ENCODE measurements around the gene DDR2.
"Not testable (repeated sequence)": the region's sequence is repeated elsewhere in the genome, so short reads cannot be mapped to it uniquely, and the experiment has no call there.

DDR2 gene

DNA sequence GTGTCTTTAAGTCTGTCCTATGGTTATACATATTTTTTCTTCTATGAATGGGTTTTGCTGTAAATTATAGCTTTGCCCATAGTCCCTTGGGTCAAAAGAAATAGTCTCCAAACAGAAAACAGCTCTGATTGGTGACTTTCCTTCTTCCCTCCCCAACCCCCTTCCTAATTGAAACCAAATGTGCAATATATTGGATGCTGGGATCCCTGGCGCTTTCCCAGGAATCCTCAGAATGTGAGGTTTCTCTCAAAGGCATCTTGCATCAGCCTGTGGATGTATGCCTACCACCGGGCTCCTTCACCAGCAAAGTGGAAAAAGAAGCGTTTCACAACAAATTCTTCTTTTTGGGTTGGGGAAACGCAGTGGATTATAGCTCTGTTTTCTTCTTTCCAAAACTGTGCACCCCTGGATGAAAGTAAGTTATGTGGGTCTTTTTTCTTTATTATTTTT, at the start of gene DDR2:
Gene DDR2 (plus strand): TSS at position 248 of the 450 bp plus-strand sequence. CDS start 86,600 bp downstream, outside the sequence.
- DNase-seq (ENCODE audit: low read depth in 2 of 2): no peak

DNA sequence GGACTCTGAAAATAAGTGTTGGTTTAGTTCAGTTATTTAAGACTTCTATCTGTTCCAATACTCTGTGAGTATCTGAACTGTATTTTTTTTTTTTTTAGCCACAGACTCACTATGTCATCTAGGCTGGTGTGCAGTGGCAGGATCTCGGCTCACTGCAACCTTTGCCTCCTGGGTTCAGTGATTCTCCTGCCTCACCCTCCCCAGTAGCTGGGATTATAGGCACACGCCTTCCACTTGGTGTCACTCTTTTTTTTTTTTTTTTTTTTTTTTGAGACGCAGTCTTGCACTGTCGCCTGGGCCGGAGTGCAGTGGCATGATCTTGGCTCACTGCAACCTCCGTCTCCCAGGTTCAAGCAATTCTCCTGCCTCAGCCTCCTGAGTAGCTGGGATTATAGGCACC, 49.4 kb upstream of the DDR2 start:
- not testable (repeated sequence) for DNase-seq (ENCODE audit: low read depth in 2 of 2)

DNA sequence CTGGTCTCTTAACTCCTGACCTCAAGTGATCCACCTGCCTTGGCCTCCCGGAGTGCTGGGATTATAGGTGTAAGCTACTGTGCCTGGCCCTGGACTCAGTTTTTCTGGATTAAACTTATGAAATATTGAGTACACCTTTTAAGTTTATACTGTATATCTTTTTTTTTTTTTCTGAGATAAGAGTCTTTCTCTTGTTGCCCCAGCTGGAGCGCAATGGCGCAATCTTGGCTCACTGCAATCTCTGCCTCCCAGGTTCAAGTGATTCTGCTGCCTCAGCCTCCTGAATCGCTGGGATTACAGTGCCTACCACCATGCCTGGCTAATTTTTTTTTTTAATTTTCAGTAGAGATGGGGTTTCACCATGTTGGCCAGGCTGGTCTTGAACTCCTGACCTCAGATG, 47.2 kb upstream of the DDR2 start:
- DNase-seq (ENCODE audit: low read depth in 2 of 2): not testable (repeated sequence)

DNA sequence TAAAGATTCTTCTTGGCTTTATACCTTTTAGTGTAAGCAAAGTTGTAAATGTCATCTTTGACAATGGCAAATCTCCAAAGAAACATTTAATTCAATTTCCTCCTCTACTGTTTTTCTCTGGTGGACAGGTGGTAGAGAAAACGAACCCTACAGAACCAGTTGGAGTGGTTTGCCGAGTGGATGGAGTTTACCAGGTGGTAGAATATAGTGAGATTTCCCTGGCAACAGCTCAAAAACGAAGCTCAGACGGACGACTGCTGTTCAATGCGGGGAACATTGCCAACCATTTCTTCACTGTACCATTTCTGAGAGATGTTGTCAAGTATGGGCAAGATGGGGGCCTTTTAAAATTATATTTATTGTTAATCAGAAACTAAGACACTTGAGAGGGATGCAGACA, 44.9 kb upstream of the DDR2 start:
- DNase-seq (ENCODE audit: low read depth in 2 of 2): no peak

DNA sequence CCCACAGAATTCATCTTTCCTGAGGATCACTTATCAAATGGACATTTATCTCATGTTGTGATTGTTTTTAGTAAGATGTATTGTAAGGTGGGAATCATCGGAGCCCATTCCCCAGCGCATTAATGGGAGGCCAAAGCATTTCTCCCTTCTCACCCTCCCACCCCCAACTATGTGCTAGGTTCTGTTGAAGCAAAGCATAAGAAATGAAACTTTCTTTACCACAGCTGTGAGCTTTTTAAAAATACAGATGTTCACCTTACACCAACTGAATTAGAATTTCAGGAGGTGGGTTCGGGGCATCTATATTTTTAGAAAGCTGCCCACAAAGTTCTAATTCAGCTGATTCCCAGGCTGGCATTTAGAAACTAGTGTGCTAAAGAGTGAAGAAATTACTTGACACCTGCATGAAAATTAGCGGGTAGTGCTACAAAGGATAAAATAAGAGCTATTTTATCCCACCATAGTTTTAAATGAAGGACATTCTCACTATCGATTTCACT, 44.5 kb upstream of the DDR2 start:
- no peak for DNase-seq (ENCODE audit: low read depth in 2 of 2)

DNA sequence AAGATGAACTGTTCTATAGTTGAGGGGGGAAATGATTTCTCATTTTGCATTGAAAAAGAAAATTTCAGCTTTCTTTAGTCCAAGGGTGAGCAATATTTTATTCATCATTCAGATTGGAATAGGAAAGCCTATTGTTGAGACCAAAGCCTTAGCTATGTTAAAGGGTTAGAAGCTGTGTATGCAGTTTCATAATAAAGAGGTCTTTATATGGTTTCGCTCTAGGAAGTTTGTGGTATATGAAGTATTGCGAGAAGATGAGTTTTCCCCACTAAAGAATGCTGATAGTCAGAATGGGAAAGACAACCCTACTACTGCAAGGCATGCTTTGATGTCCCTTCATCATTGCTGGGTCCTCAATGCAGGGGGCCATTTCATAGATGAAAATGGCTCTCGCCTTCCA, 42.2 kb upstream of the DDR2 start:
- DNase-seq (ENCODE audit: low read depth in 2 of 2): no peak

DNA sequence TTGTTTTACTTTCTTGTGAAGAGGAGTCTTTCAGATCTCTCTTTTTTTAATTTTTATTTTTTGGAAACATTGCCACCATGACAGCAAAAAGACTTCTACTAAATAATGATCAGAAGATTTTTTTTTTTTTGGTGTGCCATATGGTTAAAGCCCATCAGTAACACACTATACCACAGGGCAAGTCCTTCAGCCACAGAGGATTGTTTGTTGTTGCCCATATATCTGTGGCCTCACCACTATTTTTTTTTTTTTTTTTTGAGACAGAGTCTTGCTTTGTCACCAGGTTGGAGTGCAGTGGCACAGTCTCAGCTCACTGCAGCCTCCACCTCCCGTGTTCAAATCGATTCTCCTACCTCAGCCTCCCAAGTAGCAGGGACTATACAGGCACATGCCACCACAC, 41.6 kb upstream of the DDR2 start:
- DNase-seq (ENCODE audit: low read depth in 2 of 2): no peak

DNA sequence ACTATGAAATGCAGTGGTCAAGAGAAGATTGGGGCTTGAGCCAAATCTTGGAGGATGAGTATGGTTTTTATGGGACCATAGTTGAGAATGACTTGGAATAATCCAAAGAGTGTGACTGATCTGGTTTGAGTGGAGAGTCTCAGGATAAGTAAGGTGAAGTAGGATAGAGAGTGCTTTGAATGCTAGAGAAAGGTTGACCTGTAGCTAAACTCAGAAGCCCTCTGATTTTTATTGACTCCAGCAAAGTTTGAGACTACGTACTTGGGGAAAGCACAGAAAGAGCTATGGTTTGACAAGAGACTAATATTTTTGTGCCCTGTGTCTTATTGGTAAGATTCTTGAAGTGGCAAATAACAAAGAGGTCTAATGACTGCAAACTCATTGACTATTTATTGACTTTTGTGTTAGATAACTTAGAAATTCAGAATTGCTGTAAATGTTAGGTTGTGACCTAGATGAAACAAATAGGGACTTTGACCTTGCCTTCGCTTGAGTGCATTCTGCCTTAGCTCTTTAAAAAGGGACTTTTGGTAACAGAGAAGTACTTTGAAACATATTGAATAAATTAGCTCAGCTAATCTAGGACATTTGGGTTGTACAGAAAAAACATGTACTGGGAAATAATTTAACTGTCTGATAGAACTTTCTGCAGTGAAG, 35.6 kb upstream of the DDR2 start:
- DNase-seq (ENCODE audit: low read depth in 2 of 2): no peak

DNA sequence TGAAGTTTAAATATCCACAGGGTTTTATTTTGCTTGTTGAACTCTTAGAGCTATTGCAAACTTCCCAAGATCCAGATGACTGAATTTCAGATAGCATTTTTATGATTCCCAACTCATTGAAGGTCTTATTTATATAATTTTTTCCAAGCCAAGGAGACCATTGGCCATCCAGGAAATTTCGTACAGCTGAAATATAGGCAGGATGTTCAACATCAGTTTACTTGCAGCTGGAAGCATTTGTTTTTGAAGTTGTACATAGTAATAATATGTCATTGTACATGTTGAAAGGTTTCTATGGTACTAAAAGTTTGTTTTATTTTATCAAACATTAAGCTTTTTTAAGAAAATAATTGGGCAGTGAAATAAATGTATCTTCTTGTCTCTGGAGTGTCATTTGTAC, 32.8 kb upstream of the DDR2 start:
- DNase-seq (ENCODE audit: low read depth in 2 of 2): no peak

DNA sequence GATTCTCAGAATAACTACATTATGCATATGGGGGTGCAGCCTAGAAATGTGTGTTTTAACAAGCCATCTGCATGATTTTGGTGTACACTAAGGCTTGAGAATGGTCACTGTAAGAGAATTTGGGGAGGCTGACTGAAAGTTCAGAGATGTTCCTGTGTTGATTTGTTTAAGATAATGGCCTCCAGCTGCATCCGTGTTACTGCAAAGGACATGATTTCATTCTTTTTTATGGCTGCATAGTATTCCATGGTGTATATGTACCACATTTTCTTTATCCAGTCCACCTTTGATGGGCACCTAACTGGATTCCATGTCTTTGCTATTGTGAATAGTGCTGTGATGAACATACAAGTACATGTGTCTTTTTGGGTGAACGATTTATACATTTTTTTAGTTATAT, 29.1 kb upstream of the DDR2 start:
- not testable (repeated sequence) for DNase-seq (ENCODE audit: low read depth in 2 of 2)

DNA sequence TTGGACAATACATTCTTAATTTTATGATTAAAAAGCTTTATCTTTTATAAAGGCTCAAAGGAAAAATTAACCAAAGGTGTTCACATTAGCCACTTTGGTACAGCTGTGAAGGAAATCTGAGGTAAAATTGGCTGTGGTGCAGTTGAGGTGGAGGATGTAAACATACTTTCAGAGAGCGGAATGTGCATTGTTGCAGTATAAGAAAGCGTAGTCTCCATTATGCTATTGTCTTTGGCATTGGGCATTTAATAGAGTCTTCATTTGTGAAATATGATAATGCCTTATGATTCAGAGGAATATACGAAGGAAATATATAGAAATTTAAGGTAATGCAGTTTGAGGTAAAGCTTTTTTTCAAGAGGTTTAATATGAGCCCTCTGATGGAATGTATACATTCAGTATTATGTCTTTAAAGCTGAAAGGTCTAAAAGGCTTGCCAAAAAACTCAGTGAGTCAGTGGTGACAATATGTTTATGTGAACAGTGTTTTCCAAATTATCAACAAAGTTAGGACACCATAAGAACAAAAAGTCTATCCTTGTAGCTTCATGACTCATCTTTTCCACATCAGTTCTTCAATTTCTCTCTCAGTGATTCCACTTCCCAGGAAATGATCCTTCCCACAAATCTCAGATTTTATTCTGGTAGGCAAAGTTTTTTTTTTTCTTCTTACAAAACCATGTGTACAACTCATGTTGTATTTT, 26.9 kb upstream of the DDR2 start:
- no peak for DNase-seq (ENCODE audit: low read depth in 2 of 2)

DNA sequence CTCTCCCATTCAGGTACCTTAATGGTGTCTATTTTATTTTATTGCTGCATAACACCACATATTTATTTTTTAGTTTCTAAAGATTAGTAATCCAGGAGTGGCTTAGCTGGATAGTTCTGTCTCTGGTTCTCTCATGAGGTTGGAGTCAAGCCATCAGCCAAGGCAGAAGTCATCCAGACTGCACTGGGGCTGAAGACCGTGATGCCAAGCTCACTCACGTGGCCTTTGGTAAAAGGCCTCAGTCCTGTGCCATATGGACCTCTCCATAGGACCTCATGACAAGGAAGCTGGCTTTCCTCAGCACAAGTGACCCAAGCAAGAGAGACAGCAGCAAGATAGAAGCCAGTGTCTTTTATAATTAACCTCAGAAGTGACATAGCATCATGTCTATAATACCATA, 23.0 kb upstream of the DDR2 start:
- DNase-seq (ENCODE audit: low read depth in 2 of 2): no peak

DNA sequence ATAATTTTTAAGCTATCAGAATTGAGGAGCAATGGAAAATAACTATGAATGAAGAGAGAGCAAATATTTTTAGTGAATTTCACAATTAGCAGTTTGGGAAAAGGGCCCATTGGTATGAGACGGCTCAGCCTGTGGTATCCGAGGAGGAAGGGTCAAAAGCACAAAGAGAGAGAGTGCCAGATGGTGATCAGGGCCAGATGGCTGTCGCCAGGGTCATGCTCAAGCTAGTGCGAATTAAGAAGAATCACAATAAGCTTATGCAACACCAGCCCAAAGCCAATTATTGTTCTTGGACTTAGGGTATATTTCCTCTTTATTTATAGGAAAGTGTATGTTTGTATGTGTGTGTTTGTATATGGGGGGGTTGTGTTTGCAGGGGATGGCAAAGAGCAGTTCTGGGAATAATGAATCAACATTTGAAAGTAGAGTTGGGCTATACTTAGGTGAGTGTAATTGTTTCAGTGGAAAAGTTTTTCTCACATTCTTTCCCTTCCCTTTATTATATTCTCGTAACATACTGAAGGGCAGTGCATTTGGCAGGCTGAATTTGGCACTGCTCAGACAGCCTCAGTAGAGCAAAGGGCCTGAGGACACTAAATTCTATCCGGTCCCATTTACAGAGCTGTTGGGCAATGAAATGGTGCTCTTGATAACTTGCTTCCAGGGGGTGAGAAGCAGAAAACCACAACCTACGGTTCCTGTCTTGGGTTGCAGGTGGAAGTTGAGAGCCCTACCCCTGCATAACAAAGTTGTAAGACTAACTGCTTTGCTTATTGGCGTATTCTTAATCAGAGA, 19.5 kb upstream of the DDR2 start:
- DNase-seq (ENCODE audit: low read depth in 2 of 2): no peak

DNA sequence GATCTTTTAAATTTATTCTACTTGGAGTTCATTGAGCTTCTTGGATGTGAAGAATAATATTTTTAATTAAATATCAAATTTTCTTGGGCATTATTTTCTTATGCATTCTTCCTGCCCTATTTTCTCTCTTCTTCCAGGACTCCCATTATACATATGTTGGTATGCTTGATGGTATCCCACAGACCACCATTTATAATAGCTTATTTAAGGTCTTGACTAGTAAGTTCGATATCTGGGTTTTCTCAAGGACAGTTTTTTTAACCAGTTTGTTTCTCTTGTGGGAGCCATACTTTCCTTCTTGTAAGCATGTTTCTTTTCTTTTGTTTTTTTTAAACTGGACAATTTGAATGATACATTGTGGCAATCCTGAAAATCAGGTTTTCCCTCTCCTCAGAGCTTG, 15.4 kb upstream of the DDR2 start:
- DNase-seq (ENCODE audit: low read depth in 2 of 2): no peak

DNA sequence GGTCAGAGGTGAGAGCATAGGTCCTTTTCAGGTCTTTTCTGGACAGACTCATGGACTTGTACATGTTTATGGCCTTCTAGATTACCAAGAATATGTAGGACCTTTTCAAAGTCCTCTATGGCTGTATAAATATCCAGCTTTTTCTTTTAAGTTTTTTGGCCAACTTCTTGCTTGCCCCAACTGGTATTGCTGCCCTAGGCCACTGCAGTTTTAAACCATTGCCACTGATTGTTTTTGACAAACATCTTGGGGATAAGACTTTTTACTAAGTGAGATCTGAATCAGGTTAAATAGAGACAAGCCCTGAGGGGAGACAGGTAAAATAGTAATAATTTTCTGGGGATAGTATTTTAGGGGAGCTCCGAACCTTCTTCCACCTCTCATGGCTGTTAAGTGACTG, 14.8 kb upstream of the DDR2 start:
- no peak for DNase-seq (ENCODE audit: low read depth in 2 of 2)

DNA sequence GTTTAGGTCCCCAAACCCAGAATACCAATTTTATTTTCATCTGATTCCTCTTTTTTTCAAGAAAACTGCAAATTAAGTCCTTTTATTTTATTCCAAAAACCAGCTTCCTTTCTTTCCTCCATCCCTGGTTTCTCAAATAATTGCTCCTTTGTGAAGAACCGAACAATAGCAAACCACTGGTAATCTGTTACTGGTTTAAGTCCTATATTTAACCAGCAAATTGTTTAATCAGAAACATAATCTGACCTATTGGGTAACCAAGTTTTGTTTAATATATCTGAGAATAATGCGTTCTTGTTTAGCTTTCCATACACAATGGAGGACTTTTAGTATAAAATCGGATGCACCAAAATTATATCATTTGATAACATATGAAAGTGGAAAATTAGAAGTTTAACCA, 13.2 kb upstream of the DDR2 start:
- DNase-seq (ENCODE audit: low read depth in 2 of 2): no peak

DNA sequence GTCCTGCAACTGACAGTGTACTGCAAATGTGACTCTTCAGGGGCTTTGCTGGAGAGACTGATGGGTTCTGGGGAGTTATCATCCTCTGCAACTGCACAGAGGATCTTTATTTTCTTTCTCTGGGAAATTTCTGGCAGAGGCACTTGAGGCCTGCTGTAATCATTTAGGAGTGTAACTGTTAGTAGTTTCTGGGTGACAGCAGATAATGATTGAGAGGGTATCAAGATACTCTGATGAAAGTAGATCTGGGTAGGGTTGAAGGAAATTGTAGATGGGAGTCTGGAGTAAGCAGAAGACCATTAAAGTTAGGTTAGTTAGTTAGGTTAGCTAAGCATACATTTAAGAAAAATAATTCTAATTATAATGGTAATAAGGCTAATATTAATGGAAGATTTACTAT, 11.0 kb upstream of the DDR2 start:
- DNase-seq (ENCODE audit: low read depth in 2 of 2): no peak

DNA sequence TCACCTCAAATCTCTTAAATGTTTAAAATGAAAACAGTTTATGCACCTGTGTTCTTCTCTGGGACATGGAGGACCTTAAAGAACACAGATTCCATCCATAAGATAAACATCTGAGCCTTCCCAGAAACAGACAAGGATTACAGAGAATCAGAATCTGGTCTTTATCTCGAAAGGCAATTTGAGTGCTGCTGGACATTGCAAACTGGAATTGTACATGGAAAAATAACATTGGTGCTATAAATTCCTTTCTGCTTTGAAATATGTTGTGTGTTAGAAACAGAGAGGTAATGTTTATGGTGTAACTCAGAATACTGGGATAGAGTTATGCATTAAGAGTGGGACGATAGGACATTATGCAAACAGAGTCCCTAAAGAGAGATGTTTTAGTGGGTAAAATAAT, 6.6 kb upstream of the DDR2 start:
- no peak for DNase-seq (ENCODE audit: low read depth in 2 of 2)

DNA sequence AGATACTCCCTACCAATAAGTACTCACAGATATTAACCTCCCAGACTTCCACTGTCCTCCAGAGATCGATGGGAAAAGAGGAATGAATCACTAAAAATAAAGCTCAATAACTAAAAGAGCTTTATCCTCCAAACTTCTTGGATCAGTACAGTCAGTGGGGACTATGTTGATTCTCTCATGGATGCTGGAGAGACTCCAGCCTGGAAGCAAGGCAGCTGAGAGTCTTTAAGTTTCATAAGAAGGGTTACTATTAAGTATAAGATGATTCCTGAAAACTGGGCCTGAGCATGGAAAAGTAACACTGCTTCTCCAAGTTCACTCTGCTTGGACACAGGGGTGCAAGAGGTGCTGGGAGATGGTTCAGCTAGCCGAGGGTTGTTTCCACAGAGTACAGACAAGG, 6.2 kb upstream of the DDR2 start:
- no peak for DNase-seq (ENCODE audit: low read depth in 2 of 2)

DNA sequence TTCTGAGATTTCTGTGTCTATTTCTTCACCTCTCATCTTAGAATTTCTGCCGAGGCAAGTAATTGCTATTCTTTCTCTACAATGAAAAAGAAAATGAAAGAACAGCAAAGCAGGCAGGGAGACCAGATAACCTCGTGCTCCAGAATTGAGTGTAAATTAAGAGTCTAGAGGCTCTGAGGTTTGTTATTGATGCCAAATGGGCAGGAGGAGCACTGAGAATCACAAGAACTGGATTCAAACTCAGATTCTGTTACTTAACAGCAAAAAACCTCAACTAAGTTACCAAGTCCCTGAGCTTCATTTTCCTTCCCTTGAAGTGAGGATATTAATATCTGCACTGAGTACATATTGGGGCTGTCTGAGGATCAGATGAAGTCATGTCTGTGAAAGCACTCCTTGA, 5.5 kb upstream of the DDR2 start:
- no peak for DNase-seq (ENCODE audit: low read depth in 2 of 2)

DNA sequence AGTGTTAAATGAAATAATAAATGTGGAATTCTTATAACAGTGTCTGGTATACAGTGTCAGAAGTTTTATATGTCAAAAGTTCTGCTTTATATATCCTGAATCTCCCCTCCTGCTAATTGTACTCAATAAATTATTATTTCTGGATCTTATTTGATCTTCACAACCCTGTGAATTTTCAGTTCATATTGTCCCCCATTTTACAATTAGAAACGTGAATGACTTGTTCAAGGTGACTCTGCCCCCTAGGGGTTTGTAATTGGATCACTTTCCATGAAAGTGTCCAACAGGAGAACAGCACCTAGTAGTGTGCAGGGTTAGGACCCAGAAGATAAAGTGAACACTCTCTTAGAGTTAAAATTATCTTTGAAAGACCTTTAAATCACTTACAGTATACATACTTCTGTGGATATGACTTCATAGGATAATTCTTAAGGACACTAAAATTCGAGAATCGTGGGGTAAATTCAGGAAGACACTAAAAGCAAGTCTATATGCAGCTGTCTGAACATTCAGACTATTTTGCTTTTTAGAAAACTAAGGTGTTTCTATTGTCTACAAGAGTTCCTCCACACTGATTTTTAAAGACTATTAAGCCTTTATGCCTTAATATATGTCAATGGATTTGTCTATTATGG, 4.5 kb upstream of the DDR2 start:
- no peak for DNase-seq (ENCODE audit: low read depth in 2 of 2)

DNA sequence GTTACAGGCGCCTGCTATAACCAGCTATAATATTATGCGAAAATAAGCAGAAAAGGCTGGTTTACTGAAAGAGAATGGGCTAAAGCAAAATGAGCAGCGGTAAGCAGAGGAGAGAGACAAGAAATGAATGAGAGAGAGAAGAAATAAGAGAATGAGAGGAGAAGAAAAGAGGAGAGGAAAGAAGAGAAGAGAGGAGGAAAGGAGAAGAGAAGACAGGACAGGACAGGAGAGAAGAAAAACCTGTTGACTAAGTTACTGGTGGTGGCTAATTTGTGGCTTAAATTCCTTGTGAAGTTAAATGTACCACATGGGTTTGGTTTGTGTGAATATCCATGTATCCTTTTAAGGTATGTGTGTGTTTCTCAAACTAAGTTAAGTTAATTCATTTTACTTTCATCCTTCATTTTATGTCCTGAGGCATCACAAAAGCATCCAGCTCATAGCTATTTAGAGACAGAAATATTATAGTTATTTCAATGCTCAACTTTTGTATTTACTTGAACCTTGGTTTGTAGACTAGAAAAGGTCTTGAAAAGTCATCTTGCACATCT, 3.1 kb upstream of the DDR2 start:
- DNase-seq (ENCODE audit: low read depth in 2 of 2): no peak
